Stimulated activated CD4-positive, alpha-beta T cell treated with anti-CD3 and anti-CD28 coated beads, Interleukin-2, amount 100 ng/mL, for 4 hours (primary cell): Measurements from ENCODE around the gene ATP8B4.
"Not testable (repeated sequence)": the region's sequence is repeated elsewhere in the genome, so short reads cannot be mapped to it uniquely, and the experiment has no call there.

Source experiments
- DNase-seq: peaks from one replicate; pipeline ENCODE4 v3.0.0-alpha.2; 2020; ENCODE audit warnings: low read depth

ATP8B4 gene

DNA sequence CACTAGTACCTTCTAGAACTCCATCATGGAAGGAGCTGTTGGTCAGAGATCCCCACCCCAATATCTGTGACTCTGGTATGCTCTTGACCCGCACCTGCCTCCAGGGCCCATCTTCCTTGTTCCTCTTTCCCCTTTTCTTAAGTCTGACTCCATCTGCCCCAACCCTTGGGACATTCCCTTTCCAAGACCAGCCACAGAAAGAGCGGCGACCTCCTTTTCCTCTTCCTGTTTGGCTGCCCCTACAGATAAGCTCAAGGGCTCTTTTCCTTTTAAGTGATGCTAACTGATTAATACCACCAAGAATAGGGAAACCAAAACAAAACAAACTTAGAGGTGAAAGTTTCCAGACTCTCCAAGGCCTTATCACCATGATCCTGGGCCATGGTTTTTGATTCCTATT is 21.9 kb upstream of the ATP8B4 start:
- DNase-seq: no peak

DNA sequence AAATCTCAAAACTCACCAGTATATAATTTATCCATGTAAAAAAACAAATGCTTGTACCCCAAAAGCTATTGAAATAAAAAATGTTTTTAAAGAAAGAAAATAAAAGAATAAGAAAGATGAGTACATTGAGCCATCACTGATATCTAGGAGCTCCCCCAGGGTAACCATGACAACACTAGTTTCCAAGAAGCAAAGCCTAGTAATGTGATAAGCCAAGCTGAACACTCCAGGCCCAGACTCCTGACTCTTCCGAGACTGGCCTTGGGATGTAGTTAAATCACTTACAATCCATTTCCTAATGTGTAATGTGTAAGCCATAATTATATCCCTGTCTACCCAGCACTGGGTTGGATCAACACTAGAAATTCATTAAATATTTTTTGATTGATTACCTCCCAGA is 21.1 kb upstream of the ATP8B4 start:
- no peak for DNase-seq

DNA sequence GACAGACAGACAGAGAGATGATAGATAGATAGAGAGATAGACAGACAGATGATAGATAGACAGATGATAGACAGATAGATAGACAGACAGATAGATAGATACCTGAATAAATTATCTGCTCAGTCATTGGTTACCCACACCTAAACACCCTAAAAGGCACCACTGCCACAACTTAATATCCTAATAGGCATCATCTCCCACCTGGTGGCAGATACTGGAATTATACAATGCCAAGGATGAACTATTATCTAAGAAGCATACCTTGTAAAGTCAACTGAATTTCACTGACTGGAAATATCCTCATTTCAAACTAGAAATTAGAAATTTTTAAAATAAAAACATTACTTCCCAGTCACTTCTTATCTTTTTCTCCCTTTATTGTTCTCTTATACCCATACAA is 19.4 kb upstream of the ATP8B4 start:
- no peak for DNase-seq

DNA sequence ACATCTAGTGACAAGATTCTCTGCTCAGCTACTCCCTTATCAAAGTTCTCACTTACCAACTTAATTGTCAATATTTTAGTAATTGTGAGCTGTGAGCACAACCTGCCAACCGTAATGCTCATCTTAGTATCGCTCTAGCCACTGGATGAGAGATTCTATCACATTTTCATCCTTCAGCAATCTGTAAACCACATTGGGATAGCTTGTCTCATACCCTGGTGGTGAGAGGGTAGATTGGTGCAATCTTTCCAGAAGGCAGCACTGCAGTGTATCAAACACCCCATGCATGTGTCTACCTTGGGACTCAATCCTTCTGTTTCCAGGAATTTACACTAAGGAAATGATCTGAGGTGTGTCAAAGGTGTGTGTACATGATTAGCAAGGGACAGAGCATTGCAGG is 18.9 kb upstream of the ATP8B4 start:
- no peak for DNase-seq

DNA sequence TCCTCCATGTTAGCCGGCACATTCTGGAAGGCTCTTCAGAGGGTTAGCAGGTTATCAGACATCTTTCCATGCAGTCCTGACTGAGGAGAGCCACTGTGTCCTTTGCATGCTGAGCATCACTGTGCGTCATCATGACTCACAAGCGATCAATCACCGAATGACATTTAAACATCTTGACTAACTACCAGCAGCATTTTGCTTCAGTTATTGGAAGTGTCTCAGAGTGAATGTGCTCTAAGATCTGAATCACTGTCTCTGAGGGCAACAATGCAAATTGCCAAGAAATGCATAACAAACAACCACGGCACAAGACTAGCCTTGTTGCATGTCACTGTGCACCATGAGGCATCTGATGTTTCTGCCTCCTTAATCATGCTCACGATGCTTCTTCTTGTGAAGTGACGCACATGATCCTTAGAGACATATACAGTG is 18.3 kb upstream of the ATP8B4 start:
- no peak for DNase-seq

DNA sequence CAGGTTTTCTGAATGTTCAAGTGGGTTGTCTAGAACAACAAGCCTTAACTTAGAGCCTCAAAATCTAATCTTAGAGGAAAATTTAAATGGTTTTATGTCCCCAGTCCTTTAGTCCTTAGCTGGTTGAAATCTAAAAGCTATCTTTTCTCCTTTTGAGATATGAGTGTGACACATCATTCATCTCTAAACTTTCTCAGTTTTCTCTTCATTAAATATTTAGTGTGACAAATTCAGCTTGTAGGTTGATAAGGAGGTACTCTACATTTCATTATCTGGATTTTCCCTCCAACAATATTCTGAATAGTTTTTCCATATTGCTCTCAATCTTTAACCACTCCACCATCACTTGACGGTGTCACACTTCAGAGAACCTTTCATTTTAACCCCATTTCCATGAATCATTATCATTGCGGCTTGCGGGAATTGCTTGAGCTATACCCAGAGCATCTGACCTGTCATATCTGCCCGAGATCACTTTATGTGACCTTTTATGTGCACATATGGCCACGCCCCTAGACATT is 16.1 kb upstream of the ATP8B4 start:
- no peak for DNase-seq

DNA sequence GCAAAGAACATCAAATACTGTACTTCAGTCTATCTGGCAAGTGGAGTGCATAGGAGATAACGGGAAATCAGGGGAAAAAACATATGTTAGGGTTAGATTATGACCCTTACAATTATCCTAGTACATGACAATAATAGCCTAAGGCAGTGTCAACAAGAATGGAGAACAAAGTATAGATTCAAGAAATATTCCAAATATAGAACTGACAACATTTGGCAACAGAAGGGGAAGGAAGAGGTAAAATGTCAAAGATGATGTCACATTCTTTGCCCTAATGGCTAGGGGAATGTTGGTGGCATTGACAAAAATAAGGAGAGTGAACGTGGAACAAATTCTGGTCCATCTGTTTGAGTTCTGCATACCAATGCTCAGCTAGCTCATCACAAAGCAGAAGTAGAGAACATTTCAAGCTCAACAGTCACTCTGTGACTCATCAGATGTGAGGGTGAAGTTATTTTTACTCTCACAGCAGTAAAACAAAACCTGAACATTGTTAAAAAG is 15.5 kb upstream of the ATP8B4 start:
- DNase-seq: no peak

DNA sequence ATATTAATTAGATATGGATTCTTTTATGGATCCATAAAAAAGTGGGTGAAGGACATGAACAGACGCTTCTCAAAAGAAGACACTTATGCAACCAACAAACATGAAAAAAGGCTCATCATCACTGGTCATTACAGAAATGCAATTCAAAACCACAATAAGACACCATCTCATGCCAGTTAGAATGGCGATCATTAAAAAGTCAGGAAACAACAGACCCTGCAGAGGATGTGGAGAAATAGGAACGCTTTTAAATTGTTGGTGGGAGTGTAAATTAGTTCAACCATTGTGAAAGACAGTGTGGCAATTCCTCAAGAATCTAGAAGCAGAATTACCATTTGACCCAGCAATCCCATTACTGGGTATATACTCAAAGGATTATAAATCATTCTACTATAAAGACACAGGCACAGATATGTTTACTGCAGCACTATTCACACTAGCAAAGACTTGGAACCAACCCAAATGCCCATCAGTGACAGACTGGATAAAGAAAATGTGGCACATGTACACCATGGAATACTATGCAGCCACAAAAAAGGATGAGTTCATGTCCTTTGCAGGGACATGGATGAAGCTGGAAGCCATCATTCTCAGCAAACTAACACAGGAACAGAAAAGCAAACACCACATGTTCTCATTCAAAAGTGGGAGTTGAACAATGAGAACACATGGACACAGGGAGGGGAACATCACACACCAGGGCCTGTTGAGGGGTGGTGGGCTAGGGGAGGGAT is 13.4 kb upstream of the ATP8B4 start:
- not testable (repeated sequence) for DNase-seq

DNA sequence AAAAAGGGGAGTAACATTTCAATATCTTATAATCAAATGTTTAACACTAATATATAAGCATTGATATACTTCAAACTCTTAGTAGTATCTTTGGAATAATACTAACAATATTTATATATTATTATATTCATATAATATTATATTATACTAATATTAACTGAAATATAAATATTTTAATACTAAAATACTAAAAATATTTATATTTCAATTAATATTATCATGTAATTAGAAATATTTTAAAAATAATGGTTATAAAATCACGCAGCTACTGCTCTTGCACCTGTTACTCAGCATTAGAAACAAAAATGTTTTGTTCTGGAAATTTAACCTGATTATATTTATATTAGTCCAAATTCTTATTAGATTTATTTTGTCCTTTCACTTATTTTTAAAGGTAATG is 12.6 kb upstream of the ATP8B4 start:
- no peak for DNase-seq

DNA sequence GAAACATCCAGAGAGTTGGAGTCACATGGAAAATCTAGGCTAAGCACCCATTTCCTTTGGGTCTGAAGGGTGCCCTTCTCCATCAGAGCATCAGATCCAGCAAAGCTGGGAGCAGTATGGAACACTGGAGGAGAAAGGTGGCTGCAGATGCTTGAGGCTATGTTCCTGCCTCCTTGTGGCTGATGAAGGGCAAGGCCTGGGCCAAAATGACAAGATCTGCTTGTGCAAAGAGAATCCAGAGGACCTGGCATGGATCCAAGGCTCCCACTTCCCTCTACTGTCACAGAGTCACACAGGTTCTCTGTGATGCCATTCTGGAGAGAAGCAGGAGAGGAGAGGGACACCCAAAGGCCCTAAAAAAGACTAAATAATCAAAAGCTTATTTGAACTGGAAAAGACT is 9.2 kb upstream of the ATP8B4 start:
- DNase-seq: no peak

DNA sequence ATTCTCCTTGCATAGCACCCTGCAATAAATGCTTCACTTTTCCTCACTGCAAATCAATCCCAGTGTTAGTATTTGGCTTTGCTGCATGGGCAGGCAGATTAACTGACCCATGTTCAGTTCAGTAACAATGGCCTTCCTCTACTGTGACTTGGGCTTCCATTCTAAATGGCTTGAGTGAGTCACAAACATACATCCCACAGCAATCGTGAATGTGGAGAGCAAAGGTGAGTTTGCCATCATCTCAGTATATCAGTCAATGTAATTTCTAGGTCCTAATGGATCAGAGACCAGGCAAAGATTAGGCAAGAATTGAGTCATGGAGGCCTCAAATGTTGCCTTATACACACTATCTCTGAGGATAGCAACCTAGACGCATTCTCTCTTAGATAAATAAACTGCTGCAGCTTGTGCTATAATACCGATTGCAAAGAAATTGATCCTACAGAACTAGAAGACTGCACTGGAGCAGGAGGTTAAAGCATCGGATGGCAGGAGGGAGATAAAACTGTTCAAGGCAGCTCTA is 8.3 kb upstream of the ATP8B4 start:
- no peak for DNase-seq

DNA sequence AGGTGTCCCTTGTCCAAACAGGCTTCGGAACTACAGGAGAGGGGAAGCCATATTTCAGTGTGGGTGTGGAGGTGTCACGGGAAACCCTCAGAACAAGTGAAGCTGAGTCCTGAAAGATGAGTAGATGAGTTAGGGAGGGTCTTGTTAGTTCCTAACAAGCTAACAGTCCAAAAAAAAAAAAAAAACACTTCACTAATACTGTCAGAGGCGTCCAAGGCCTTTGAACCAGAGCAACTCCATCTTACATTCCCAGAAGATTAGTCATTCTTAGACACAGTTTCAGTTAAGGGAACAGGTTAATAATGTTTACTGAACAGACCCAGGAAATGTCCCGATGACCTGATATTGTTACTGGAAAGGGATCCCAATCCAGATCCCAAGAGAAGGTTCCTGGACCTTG is 7.0 kb upstream of the ATP8B4 start:
- no peak for DNase-seq

DNA sequence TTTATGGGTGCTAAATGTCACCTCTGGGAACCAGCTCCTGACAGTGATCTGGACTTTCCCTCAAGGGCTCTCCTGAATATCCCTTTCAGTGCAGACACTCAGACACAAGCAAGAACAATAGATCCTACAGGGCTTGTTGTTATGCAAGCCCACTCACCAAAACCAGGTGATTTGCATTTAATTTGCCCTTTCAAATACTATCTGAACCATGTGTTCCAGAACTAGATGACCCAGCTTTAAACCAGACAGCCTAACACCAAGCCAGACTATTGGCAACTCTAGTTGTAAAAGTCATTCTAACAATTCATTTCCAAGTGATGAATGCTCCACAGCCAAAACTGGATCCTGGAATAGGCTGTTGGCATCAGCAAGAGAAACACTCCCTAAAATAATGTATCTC is 5.6 kb upstream of the ATP8B4 start:
- DNase-seq: no peak

DNA sequence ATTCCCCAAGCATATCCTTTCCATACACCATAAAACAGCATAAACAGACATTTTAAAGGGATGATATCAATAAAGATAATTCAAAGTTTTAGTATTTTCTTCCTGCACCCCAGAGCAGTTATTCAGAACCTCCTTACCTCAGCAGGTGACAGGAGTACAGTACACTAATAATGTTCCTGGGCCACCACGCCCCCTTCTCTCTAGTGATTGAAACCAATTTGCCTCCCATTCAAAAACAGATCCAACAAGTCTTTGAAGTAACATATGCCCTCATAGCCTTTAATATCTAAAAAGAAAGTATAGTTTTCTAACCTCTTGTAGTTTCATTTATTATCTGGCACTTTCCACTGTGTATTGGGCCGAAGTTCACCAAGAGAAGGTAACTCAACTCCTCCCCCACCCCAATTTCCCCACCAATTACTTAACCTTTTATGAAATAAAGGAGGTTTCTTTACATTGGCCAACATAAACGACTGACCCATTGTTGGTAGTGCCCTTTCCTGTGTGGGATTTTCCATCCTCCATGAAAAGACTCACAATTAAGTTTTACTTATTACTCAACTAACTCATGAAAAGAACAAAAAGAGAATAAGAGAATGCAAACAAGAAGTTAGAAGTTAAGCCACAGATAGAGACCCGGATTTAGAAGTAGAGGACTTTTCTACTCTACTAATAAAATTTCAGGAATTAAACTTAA is 5.0 kb upstream of the ATP8B4 start:
- no peak for DNase-seq

DNA sequence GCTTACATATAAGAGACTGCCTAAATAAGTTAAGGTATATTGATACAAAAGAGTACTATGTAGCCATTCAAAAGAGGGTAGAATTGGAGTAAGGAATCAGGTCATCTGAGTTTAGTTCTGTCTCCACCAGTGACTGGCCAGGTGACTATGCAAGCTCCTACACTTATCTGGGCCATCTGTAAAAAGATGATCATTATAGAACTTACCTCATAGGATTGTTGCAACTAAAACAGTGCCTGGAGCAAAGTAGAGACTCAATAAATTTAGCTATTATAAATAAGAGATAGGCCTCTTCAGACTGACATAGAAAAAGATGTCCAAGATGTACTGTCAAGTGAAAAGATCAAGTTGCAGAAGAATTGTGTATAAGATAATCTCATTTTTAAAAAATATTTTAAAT is 1.7 kb upstream of the ATP8B4 start:
- DNase-seq: no peak

DNA sequence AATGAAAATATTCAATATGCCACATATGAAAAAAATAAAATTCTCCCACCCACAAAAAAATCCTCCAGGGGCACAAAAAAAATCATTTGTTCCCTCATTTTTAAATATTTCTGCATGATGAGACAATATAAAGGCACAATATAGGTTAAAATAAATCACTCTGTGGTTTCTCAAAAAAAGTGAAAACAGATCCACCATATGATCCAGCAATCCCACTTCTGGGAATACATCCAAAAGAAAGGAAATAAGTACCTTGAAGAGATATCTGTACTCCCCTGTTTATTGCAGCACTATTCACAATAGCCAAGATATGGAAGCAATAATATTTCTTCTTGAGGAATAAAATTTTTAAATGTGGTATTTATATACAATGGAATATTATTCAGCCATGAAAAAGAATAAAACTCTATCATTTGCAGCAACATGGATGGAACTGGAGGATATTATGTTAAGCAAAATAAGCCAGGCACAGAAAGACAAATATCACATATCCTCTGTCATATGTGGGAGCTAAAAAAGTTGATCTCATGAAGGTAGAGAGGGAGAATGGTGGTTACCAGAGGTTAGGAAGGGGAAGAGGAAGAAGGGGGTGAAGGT is 1.5 kb downstream of the ATP8B4 start:
- no peak for DNase-seq

DNA sequence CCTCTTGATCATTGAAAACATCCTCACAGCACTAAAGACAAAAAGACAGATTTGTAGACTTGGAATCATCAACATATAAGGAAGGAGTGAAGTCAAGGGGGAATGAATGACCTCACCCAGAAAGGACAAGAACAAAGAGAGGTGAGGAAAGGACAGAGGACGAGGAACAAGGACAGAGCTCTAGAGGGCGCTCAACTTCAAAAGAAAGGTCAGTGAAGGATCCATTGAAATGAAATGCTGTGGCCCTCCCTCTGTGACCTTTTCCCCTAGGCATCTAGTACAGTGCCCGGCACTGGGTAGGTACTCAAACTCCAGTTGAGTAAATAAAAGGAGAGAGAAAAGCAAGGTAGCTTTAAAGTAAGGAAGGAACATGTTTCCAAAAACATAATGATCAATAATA is 2.6 kb downstream of the ATP8B4 start:
- DNase-seq: no peak

DNA sequence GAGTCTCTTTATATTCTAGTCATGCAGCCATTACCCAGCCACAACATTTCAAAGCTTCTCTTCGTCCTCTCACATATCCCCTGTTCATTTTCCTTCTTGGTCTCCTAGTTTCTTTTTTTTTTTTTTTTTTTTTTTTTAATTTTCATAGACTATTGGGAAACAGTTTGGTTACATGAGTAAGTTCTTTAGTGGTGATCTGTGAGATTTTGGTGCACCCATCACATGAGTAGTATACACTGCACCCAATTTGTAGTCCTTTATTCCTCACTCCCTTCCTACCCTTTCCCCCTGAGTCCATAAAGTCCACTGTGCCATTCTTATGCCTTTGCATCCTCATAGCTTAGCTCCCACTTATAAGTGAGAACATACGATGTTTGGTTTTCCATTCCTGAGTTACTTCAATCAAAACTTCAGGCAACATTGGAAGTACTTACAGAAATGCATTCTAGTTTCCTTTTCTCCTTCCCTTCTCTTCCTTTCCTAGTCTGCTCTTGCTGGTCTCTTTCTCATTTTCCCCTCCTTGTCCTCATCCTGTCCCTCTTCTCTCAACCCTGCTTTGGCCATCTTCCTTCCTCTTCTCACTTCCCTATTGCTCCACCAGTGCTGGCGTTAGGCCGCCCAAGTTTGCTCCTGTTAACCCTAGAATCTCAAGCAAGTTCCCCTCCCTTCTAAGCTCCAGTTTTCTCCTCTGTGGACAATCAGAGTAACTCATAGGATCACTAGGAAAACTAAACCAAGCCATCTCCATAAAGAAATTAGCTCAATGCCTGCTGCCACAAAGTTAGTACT is 4.8 kb downstream of the ATP8B4 start:
- no peak for DNase-seq

DNA sequence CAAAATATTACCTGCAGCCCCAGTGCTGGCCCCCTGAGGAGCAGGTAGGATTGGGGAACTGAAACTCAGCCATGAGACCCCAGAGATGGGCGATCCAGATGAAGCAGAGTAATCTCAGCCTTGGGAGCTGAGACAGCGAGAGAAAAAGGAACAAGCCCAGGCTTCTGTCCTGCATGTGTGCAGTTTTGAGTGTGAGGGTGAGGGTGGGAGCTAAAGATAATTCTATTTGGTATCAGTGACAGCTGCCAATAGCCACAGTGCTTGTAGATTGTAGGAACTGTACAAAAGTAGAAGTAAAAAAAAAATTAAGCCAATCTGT is 5.9 kb downstream of the ATP8B4 start:
- no peak for DNase-seq

DNA sequence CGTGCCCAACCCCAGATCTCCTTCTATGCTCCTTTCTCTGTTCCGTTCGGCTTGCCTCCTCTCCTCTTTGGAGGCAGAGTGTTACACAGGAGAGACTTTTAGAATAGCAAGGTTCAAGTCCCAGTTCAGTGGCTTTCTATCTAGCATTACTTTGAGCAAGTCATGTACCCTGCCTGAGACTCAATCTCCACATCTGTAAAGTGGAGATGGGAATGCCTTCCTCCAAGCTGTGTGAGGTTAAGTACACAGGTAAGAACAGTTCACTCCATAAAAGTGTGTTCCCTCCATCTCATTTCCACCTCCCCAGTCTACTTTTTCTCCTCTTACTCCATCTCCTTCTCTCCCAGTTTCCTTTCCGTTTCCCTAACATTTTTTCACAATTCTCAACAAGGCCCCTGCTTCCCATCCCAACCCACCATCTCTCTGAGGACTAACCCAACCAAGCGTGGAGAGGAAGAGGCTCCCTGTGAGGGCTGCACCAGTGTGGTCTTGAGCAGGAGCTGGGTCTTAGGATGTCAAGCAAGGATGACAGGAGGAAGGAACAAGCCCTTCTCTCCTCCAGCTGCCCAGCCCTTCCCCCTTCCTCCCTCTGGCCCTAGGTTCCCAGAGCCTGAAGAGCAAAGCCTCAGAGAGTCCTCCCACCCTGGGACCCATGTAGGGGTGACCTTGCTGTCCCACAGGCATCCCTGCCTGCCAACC is 6.4 kb downstream of the ATP8B4 start:
- no peak for DNase-seq

DNA sequence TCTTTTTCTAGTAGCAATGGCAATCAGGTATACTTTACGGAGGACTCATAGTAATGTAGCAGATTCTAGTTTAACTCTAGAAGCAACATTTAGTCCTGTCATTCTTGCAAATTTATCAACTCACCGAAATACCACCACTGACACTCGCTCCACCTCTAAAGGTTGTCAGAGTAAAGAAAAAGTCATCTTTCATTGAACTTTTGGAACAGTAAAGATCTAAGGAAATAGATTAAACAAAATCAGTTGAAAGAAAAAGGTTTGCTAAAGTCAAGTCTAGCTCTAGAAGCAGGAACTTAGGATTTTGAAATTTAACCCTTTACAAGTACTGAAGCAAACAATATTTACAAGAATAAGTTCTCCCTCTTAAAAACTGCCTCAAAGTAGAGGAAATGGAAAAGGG is 8.7 kb downstream of the ATP8B4 start:
- no peak for DNase-seq
